HG03439 (cell line): Measurements from ENCODE around the gene RHCE.
"Not testable (repeated sequence)": the region's sequence is repeated elsewhere in the genome, so short reads cannot be mapped to it uniquely, and the experiment has no call there.

ENCODE experiments used
- ATAC-seq: cut with Tn5 transposase; IDR thresholded peaks from one replicate; pipeline ENCODE4 v1.9.1; 2021; ENCODE audit warnings: mild to moderate bottlenecking, moderate library complexity; ENCODE audit not compliant: unreplicated experiment

The RHCE gene

GRCh38 chr1:25420715-25421114 lies at the start of gene RHCE:
TSS of gene RHCE (minus strand) at chr1:25420825. CDS start at chr1:25420786, 39 bp downstream.
- not testable (repeated sequence) for ATAC-seq

GRCh38 chr1:25469177-25469576 lies 48.6 kb upstream of the RHCE start:
- no peak for ATAC-seq

- ATAC-seq, result no peak
Measured at GRCh38 chr1:25468033-25468432, 47.4 kb upstream of the RHCE start.

GRCh38 chr1:25467616-25468015 lies 47.0 kb upstream of the RHCE start:
- no peak for ATAC-seq

GRCh38 chr1:25467193-25467592 lies 46.6 kb upstream of the RHCE start:
- no peak for ATAC-seq

- ATAC-seq, result no peak
Measured at GRCh38 chr1:25462732-25463131, 42.1 kb upstream of the RHCE start.

- ATAC-seq, result no peak
Measured at GRCh38 chr1:25461849-25462248, 41.2 kb upstream of the RHCE start.

- ATAC-seq, result not testable (repeated sequence)
Measured at GRCh38 chr1:25460816-25461215, 40.2 kb upstream of the RHCE start.

- ATAC-seq, result no peak
Measured at GRCh38 chr1:25460020-25460419, 39.4 kb upstream of the RHCE start.

- no peak for ATAC-seq
Measured at GRCh38 chr1:25458541-25459298, 38.1 kb upstream of the RHCE start.

- no peak for ATAC-seq
Measured at GRCh38 chr1:25456502-25456901, 35.9 kb upstream of the RHCE start.

- no peak for ATAC-seq
Measured at GRCh38 chr1:25451908-25452307, 31.3 kb upstream of the RHCE start.

- ATAC-seq, result no peak
Measured at GRCh38 chr1:25450891-25451290, 30.3 kb upstream of the RHCE start.

GRCh38 chr1:25447547-25447946 lies 26.9 kb upstream of the RHCE start:
- ATAC-seq, result no peak

GRCh38 chr1:25445993-25446538 lies 25.4 kb upstream of the RHCE start:
- ATAC-seq, result no peak

- not testable (repeated sequence) for ATAC-seq
Measured at GRCh38 chr1:25444604-25445003, 24.0 kb upstream of the RHCE start.

- no peak for ATAC-seq
Measured at GRCh38 chr1:25443030-25443699, 22.5 kb upstream of the RHCE start.

GRCh38 chr1:25442178-25442577 lies 21.6 kb upstream of the RHCE start:
- no peak for ATAC-seq

GRCh38 chr1:25439287-25439686 lies 18.7 kb upstream of the RHCE start:
- ATAC-seq, result no peak

GRCh38 chr1:25437672-25438071 lies 17.0 kb upstream of the RHCE start:
- ATAC-seq, result no peak

- no peak for ATAC-seq
Measured at GRCh38 chr1:25435397-25436108, 14.9 kb upstream of the RHCE start.
